Testis (tissue), 2 donors: Measurements from ENCODE around the gene HEBP2.

Experiments used
- POLR2A ChIP-seq: fragments of 450-650 bp; IDR thresholded peaks from one replicate; pipeline ENCODE4 v1.6.1; 2017; ENCODE audit warnings: antibody characterized with exemption, mild to moderate bottlenecking, moderate library complexity
- TF ChIP-seq, protein P1 (sequence below), 3 experiments: fragments of 450-650 bp in 2 of 3; fragments of 200-600 bp in 1 of 3; sonication (generic) in 1 of 3; IDR thresholded peaks; one replicate each; pipeline ENCODE4 v1.5.1; 2016 to 2019; ENCODE audit warnings: antibody characterized with exemption in 3 of 3, mild to moderate bottlenecking in 2 of 3, moderate library complexity in 1 of 3

DNA sequence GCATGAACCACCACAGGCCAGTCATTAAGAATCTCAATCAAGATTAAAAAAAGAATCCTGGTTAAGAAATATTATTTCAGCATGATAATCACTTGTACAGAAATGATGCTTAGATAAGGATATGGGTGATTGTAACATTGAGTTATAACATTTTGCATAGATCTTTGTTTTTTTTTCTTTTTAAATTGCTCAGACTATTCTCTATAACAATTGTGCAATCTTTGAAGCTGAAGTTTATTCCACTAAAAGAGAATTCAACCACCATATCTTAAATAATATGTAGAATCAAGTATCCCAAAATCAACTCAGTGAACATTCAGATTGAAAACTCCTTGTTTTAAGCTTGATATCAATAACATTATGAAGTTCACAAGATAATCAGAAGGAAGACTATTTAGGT lies 27.0 kb upstream of the HEBP2 start:
- TF ChIP-seq, protein P1, sequence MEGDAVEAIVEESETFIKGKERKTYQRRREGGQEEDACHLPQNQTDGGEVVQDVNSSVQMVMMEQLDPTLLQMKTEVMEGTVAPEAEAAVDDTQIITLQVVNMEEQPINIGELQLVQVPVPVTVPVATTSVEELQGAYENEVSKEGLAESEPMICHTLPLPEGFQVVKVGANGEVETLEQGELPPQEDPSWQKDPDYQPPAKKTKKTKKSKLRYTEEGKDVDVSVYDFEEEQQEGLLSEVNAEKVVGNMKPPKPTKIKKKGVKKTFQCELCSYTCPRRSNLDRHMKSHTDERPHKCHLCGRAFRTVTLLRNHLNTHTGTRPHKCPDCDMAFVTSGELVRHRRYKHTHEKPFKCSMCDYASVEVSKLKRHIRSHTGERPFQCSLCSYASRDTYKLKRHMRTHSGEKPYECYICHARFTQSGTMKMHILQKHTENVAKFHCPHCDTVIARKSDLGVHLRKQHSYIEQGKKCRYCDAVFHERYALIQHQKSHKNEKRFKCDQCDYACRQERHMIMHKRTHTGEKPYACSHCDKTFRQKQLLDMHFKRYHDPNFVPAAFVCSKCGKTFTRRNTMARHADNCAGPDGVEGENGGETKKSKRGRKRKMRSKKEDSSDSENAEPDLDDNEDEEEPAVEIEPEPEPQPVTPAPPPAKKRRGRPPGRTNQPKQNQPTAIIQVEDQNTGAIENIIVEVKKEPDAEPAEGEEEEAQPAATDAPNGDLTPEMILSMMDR (IDR thresholded peaks at IDR 0.05): no peak
- no peak for TF ChIP-seq POLR2A
